Peyer's patch (tissue), 4 donors: ENCODE data around the gene RNF41. TPM values are rescaled to one million over a fixed set of nuclear protein-coding genes. Genes with fewer than 3 reads are reported as not detected.

Experiments used
- DNase-seq, 3 donors: peaks; one replicate each; pipeline ENCODE4 v3.0.0-alpha.2; 2017 to 2019
- H3K27ac ChIP-seq, 4 donors: fragments of 200-600 bp; sonication (generic); one replicate each; pipeline ENCODE4 v1.5.1; 2016 to 2019
- H3K27me3 ChIP-seq, 2 donors: fragments of 200-600 bp; sonication (generic); one replicate each; pipeline ENCODE4 v1.5.1; 2019
- H3K36me3 ChIP-seq, 3 donors: fragments of 200-600 bp; sonication (generic); one replicate each; pipeline ENCODE4 v1.5.1; 2016 to 2019
- H3K4me1 ChIP-seq, 4 donors: fragments of 200-600 bp; sonication (generic); one replicate each; pipeline ENCODE4 v1.5.1; 2016 to 2019
- H3K4me3 ChIP-seq, 4 donors: fragments of 200-600 bp; sonication (generic); 1 replicate in 3 of 4; 2 replicates in 1 of 4; pipeline ENCODE4 v1.5.1; 2016 to 2019; ENCODE audit warnings: mild to moderate bottlenecking in 1 of 4
- H3K9me3 ChIP-seq, 4 donors: fragments of 200-600 bp; sonication (generic); one replicate each; pipeline ENCODE4 v1.5.1; 2016 to 2019; ENCODE audit warnings: mild to moderate bottlenecking in 1 of 4
- CTCF ChIP-seq, 6 experiments: fragments of 450-650 bp in 4 of 6; fragments of 200-600 bp in 2 of 6; sonication (generic) in 1 of 6; IDR thresholded peaks; one replicate each; pipeline ENCODE4 v1.5.1; 2017 to 2019; ENCODE audit warnings: antibody characterized with exemption in 6 of 6, mild to moderate bottlenecking in 3 of 6, moderate library complexity in 1 of 6
- POLR2A ChIP-seq, 2 donors: fragments of 450-650 bp; IDR thresholded peaks; one replicate each; pipeline ENCODE4 v1.5.1; 2017; ENCODE audit warnings: antibody characterized with exemption in 2 of 2, mild to moderate bottlenecking in 2 of 2, moderate library complexity in 2 of 2
- total RNA-seq, 4 donors: library from RNA; depleted of rRNA; stranded (reverse); fragments of >200 nt; gene quantifications; one replicate each; pipeline ENCODE4 v1.1.0, GENCODE V29; 2016

Gene RNF41
- total RNA-seq, 4 donors from 2014 or later, result 23.8 to 52.0 (median 37.6) TPM

- Histone ChIP-seq H3K4me3 (no peak overlapping the region), H3K27ac (no peak overlapping the region), H3K4me1 (no peaks in the 10 kb centered on the region), H3K36me3 (peaks cover 0 to 31% (median 0%) of the 10 kb centered on the region in 3 donors), H3K9me3 (no peaks in the 10 kb centered on the region), H3K27me3 (no peaks in the 10 kb centered on the region)
- no peak for DNase-seq
- TF ChIP-seq POLR2A (IDR thresholded peaks at IDR 0.05), result no peak
- TF ChIP-seq CTCF (IDR thresholded peaks at IDR 0.05), result no peak
These were observed 13.2 kb upstream of the RNF41 start for GRCh38 chr12:56234746-56235436.

DNA sequence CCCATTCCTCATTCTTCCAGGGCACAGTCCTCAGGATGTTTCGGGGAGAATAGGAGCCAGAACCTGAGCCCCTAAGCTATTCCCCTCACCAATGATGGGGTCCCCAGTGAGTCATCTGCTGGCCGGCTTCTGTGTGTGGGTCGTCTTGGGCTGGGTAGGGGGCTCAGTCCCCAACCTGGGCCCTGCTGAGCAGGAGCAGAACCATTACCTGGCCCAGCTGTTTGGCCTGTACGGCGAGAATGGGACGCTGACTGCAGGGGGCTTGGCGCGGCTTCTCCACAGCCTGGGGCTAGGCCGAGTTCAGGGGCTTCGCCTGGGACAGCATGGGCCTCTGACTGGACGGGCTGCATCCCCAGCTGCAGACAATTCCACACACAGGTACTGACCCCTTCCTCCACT is 9.5 kb upstream of the RNF41 start:
- Histone ChIP-seq H3K27me3 (no peaks in the 10 kb centered on the region), H3K4me3 (peak overlapping the region in 3 of 4 donors; percentile 30 to 54 (median 51)), H3K36me3 (peaks cover 0 to 8% (median 0%) of the 10 kb centered on the region in 3 donors), H3K4me1 (peaks cover 0 to 8% (median 0%) of the 10 kb centered on the region in 4 donors), H3K27ac (peak overlapping the region in 3 of 4 donors; percentile 72 to 88 (median 85)), H3K9me3 (no peaks in the 10 kb centered on the region)
- TF ChIP-seq POLR2A (IDR thresholded peaks at IDR 0.05), result no peak
- no peak for TF ChIP-seq CTCF (IDR thresholded peaks at IDR 0.05)
- no peak for DNase-seq

DNA sequence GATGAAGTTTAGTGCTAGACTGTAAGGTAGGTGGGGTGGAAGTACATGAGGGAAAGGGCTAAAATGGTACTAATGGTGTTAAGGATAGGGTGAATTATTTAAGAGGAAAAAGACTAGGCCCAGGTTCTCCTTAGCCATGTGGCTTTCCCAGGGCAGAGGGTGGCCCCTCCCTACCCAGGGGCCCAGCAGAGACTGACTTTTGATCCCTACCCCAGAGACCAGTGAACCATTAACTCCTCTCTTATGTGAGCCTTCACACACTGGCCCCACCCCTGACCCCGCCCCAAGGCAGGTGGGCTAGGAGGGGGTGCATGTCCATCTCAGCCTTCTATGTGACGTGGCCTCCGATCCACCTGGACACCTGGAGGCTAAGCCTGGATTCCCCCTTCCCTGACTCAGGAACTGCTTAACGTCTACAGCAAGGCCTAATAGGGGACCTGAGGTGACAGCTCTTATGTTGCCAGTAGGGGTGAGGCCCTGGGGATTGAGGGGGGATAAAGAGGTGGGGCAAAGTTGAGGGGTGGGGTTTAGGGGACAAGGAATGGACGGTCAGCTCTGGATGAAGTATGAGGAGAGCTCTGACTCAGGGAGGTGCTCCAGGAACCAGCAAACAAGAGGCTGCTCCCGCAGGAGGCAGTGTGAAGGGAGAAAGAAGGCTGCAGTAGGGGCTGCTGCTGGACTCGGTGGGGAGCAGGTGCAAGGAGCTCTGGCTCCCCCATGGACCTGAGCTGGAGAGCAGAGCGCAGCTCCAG is 8.9 kb upstream of the RNF41 start:
- Histone ChIP-seq H3K9me3 (no peaks in the 10 kb centered on the region), H3K4me1 (peaks cover 0 to 8% (median 0%) of the 10 kb centered on the region in 4 donors), H3K27me3 (no peaks in the 10 kb centered on the region), H3K27ac (peak overlapping the region in 3 of 4 donors; percentile 72 to 88 (median 85)), H3K36me3 (peaks cover 0 to 2% (median 0%) of the 10 kb centered on the region in 3 donors), H3K4me3 (peak overlapping the region in 3 of 4 donors; percentile 30 to 54 (median 51))
- DNase-seq, result peak in 2 of 3 donors; percentile 89 to 92
- TF ChIP-seq CTCF (IDR thresholded peaks at IDR 0.05), result peak in 1 of 6 experiments; percentile 10
- TF ChIP-seq POLR2A (IDR thresholded peaks at IDR 0.05), result peak; percentile 37 to 72

GRCh38 chr12:56229916-56230431 is 8.3 kb upstream of the RNF41 start, which contains the start of gene SLC39A5:
Gene SLC39A5 (plus strand): TSS chr12:56230051. CDS start chr12:56231275, 1,224 bp downstream.
- DNase-seq, result peak in 1 of 3 donors; percentile 78
- Histone ChIP-seq H3K9me3 (no peaks in the 10 kb centered on the region), H3K36me3 (no peaks in the 10 kb centered on the region), H3K27ac (peak within 1 kb of the TSS in 3 of 4 donors; percentile 72 to 88 (median 85)), H3K4me3 (peak within 1 kb of the TSS in 3 of 4 donors; percentile 30 to 54 (median 51)), H3K27me3 (no peaks in the 10 kb centered on the region), H3K4me1 (peaks cover 0 to 14% (median under 1%) of the 10 kb centered on the region in 4 donors)
- no peak for TF ChIP-seq CTCF (IDR thresholded peaks at IDR 0.05)

DNA sequence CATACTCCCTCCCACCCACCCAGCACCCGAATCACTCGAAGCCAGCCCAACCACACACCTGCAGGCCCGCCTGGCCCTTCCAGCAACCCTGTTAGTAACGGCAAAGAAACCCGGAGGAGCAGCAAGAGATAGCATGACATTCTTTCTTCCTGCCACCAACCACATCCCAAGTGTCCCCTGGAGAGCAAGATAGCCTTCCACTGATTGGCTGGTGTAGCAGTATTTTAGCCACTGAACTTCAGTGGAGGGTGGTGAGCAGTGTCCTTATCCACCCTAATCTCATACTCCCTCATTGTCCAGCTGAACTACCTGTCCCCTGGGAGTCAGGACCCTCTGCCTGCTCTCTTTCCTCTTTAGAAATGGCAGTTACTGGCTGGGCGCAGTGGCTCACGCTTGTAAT is 7.4 kb upstream of the RNF41 start:
- no peaks in the 10 kb centered on the region for H3K36me3 ChIP-seq
- H3K27ac ChIP-seq, result peak overlapping the region in 2 of 4 donors; percentile 85 to 88
- H3K4me1 ChIP-seq, result peaks cover 0 to 20% (median 4%) of the 10 kb centered on the region in 4 donors
- H3K27me3 ChIP-seq, result no peaks in the 10 kb centered on the region
- no peak for DNase-seq
- TF ChIP-seq POLR2A (IDR thresholded peaks at IDR 0.05), result no peak
- no peak for TF ChIP-seq CTCF (IDR thresholded peaks at IDR 0.05)
- no peaks in the 10 kb centered on the region for H3K9me3 ChIP-seq
- H3K4me3 ChIP-seq, result no peak overlapping the region
